ENCODE data around the gene PSMD7. TPM values are rescaled to one million over a fixed set of nuclear protein-coding genes. Genes with fewer than 3 reads are reported as not detected.
"Not testable (repeated sequence)": the region's sequence is repeated elsewhere in the genome, so short reads cannot be mapped to it uniquely, and the experiment has no call there.

The PSMD7 gene
- total and polyA plus RNA-seq, 8 donors: 19.5 to 39.7 (median 30.0) TPM

DNA sequence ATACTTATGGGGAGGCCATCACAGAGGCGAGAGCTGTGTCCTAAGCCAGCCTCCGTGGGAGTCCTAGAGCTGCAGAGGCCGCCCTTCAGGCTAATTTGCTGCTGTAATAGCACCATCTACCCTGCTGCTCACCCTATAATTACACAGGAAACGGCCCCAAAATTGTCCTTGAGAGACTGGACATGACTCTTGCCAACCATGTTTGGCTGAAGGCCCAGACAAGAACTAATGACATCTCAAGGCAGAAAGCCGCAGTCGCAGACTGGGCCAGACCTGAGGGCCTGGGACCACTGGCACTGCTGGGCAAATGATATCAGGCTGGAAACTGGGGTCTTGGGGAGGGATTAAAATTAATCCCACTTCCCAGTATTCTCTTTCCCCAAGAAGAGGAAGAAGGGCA lies 24.1 kb downstream of the PSMD7 start:
- Histone ChIP-seq H3K36me3 (peaks cover 0 to 2% (median 0%) of the 10 kb centered on the region in 3 donors), H3K27ac (peak overlapping the region; percentile 2 to 42 (median 24)), H3K4me1 (peaks cover 8 to 11% (median 9%) of the 10 kb centered on the region in 3 donors), H3K27me3 (no peaks in the 10 kb centered on the region), H3K4me3 (no peak overlapping the region), H3K9me3 (no peaks in the 10 kb centered on the region)
- WGBS, 2 donors: 41 to 44% methylated on average over 6 of the region's 6 CpGs
- TF ChIP-seq, protein P1, sequence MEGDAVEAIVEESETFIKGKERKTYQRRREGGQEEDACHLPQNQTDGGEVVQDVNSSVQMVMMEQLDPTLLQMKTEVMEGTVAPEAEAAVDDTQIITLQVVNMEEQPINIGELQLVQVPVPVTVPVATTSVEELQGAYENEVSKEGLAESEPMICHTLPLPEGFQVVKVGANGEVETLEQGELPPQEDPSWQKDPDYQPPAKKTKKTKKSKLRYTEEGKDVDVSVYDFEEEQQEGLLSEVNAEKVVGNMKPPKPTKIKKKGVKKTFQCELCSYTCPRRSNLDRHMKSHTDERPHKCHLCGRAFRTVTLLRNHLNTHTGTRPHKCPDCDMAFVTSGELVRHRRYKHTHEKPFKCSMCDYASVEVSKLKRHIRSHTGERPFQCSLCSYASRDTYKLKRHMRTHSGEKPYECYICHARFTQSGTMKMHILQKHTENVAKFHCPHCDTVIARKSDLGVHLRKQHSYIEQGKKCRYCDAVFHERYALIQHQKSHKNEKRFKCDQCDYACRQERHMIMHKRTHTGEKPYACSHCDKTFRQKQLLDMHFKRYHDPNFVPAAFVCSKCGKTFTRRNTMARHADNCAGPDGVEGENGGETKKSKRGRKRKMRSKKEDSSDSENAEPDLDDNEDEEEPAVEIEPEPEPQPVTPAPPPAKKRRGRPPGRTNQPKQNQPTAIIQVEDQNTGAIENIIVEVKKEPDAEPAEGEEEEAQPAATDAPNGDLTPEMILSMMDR (IDR thresholded peaks at IDR 0.05): no peak
- FAIRE-seq: no peak
- peak; percentile 55 to 76 (median 66) for ATAC-seq
- DNase-seq: peak in 4 of 6 donors; percentile 35 to 62 (median 46)
- intact Hi-C loops (cut with DNase I): no loop called here

GRCh38 chr16:74321356-74321755 lies 24.7 kb downstream of the PSMD7 start:
- TF ChIP-seq, protein P1 (IDR thresholded peaks at IDR 0.05): no peak
- DNase-seq: peak in 4 of 6 donors; percentile 41 to 75 (median 58)
- intact Hi-C loops (cut with DNase I): no loop called here
- no peak for FAIRE-seq
- no peaks in the 10 kb centered on the region for H3K9me3 ChIP-seq
- no peak overlapping the region for H3K4me3 ChIP-seq
- H3K36me3 ChIP-seq: peaks cover 0 to 8% (median 0%) of the 10 kb centered on the region in 3 donors
- peak; percentile 81 to 87 (median 84) for ATAC-seq
- H3K27me3 ChIP-seq: no peaks in the 10 kb centered on the region
- H3K27ac ChIP-seq: peak overlapping the region; percentile 2 to 42 (median 24)
- WGBS, 2 donors: 43 to 49% methylated on average over 2 of the region's 2 CpGs
- peaks cover 8 to 11% (median 9%) of the 10 kb centered on the region in 3 donors for H3K4me1 ChIP-seq

DNA sequence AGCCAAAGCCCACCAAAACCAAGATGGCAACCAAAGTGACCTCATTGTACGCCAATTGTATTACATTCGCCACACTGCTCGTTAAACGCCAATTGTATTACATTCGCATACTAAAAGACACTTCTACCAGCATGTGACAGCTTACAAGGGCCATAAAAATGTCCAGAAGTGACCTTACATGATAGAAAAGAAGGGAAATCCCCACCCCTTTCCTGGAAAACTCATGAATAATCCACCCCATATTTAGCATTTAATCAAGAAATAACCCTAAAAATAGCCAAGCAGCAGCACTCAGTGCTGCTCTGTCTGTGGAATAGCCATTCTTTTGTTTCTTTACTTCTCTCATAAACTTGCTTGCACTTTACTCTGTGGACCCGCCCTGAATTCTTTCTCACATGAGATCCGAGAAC lies 25.7 kb downstream of the PSMD7 start:
- Histone ChIP-seq H3K27me3 (no peaks in the 10 kb centered on the region), H3K4me3 (no peak overlapping the region), H3K9me3 (no peaks in the 10 kb centered on the region), H3K36me3 (peaks cover 0 to 15% (median 0%) of the 10 kb centered on the region in 3 donors), H3K27ac (peak overlapping the region in 1 of 4 donors; percentile 22), H3K4me1 (peaks cover 8 to 11% (median 9%) of the 10 kb centered on the region in 3 donors)
- 87 to 89% methylated on average over 7 of the region's 7 CpGs for WGBS, 2 donors
- DNase-seq: no peak
- intact Hi-C loops (cut with DNase I): no loop called here
- peak in 1 of 4 donors; percentile 7 for ATAC-seq
- TF ChIP-seq, protein P1 (IDR thresholded peaks at IDR 0.05): no peak
- no peak for FAIRE-seq

GRCh38 chr16:74324777-74325176 lies 28.2 kb downstream of the PSMD7 start:
- 95 to 96% methylated on average over 5 of the region's 5 CpGs for WGBS, 2 donors
- intact Hi-C loops (cut with DNase I); H3K27ac ChIP-seq; ATAC-seq; H3K27me3 ChIP-seq; H3K4me3 ChIP-seq; H3K9me3 ChIP-seq; DNase-seq; FAIRE-seq: not testable (repeated sequence)
- H3K4me1 ChIP-seq: peaks cover 8 to 11% (median 9%) of the 10 kb centered on the region in 3 donors
- H3K36me3 ChIP-seq: peaks cover 0 to 15% (median 0%) of the 10 kb centered on the region in 3 donors

- Histone ChIP-seq H3K36me3 (peaks cover 0 to 15% (median 5%) of the 10 kb centered on the region in 3 donors), H3K27ac (no peak overlapping the region), H3K9me3 (no peaks in the 10 kb centered on the region), H3K4me3 (no peak overlapping the region), H3K27me3 (no peaks in the 10 kb centered on the region), H3K4me1 (peaks cover 3 to 7% (median 7%) of the 10 kb centered on the region in 3 donors)
- DNase-seq (no peak), FAIRE-seq (no peak), ATAC-seq (no peak)
- intact Hi-C loops (cut with DNase I): no loop called here
- TF ChIP-seq, protein P1 (IDR thresholded peaks at IDR 0.05): no peak
- 86 to 88% methylated on average over 10 of the region's 10 CpGs for WGBS, 2 donors
Observed at GRCh38 chr16:74325641-74326040, 29.0 kb downstream of the PSMD7 start.

DNA sequence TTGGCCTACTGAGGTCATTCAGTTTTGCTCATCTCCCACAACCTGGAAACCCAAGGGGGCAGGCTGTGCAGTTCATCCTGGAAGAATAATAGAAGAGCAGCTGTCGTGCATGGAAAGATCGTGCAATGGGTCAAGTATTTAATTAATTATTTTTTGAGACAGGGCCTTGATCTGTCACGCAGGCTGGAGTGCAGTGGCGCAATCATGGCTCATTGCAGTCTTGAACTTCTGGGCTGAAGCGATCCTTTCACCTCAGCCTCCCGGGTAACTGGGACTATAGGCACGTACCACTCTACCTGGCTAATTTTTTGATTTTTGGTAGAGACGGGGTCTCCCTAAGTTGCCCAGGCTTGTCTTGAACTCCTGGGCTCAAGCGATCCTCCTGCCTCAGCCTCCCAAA lies 31.7 kb downstream of the PSMD7 start:
- H3K4me3 ChIP-seq; FAIRE-seq; ATAC-seq; intact Hi-C loops (cut with DNase I); H3K27ac ChIP-seq; DNase-seq; H3K9me3 ChIP-seq; H3K27me3 ChIP-seq; H3K4me1 ChIP-seq: not testable (repeated sequence)
- 94% methylated on average over 9 of the region's 9 CpGs for WGBS, 2 donors
- H3K36me3 ChIP-seq: peaks cover 0 to 31% (median 9%) of the 10 kb centered on the region in 3 donors

DNA sequence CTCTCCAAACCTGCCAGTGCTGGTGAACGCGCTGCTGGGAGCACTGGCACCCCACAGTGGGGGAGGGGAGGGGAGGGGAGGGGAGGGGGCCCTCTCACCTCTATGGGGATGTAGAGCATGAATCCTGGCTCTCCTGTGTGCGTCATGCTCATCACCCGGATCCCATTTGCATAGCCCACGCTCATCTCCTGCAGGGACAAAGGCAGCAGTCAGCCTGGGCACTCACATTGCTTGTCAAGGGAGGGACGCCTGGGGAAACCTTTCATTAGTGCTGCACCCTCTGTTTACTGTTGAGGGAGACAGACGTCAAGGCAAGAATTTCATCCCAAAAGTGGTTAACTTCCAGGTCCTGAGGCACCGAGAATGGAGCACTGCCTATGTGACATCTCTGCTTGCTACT lies 35.9 kb downstream of the PSMD7 start:
- ATAC-seq; H3K4me3 ChIP-seq; FAIRE-seq; intact Hi-C loops (cut with DNase I); H3K4me1 ChIP-seq; H3K27ac ChIP-seq; H3K27me3 ChIP-seq; H3K9me3 ChIP-seq; DNase-seq: not testable (repeated sequence)
- 78 to 87% methylated on average over 6 to 8 of the region's 8 CpGs for WGBS, 2 donors
- peaks cover 0 to 35% (median 11%) of the 10 kb centered on the region in 3 donors for H3K36me3 ChIP-seq

- ATAC-seq; FAIRE-seq; intact Hi-C loops (cut with DNase I); H3K27me3 ChIP-seq; H3K27ac ChIP-seq; H3K4me3 ChIP-seq; H3K9me3 ChIP-seq; DNase-seq; H3K4me1 ChIP-seq: not testable (repeated sequence)
- H3K36me3 ChIP-seq: peaks cover 0 to 37% (median 5%) of the 10 kb centered on the region in 3 donors
- WGBS, 2 donors: 97 to 100% methylated on average over 2 of the region's 3 CpGs
Observed at GRCh38 chr16:74337506-74337905, 40.9 kb downstream of the PSMD7 start.
